Neural progenitor cell (in vitro differentiated cells): ENCODE results near the gene CUEDC2. TPM values are rescaled to one million over a fixed set of nuclear protein-coding genes. Genes with fewer than 3 reads are reported as not detected.
A peak's percentile ranks its signal among the peaks of the same experiment; 100 is the strongest.

Experiments
- DNase-seq: peaks from one replicate; pipeline ENCODE4 v3.0.0-alpha.2; 2016; ENCODE audit warnings: low spot score
- H2AFZ ChIP-seq: fragments of 200-600 bp; sonication (generic); replicated peaks from 2 replicates; pipeline ENCODE4 v1.6.1; 2016; ENCODE audit warnings: antibody characterized with exemption
- H3F3A ChIP-seq: fragments of 200-600 bp; sonication (generic); 2 replicates; pipeline ENCODE4 v1.6.1; 2016; ENCODE audit warnings: antibody characterized with exemption, low read depth
- H3K27ac ChIP-seq: fragments of 200-600 bp; sonication (generic); 2 replicates; pipeline ENCODE4 v1.5.1; 2016; ENCODE audit warnings: mild to moderate bottlenecking
- H3K27me3 ChIP-seq: fragments of 200-600 bp; sonication (generic); 2 replicates; pipeline ENCODE4 v1.6.1; 2016; ENCODE audit warnings: mild to moderate bottlenecking, moderate library complexity
- H3K36me3 ChIP-seq: fragments of 200-600 bp; sonication (generic); 2 replicates; pipeline ENCODE4 v1.5.1; 2016
- H3K4me1 ChIP-seq: fragments of 200-600 bp; sonication (generic); 2 replicates; pipeline ENCODE4 v1.6.1; 2016; ENCODE audit warnings: mixed run types
- H3K4me2 ChIP-seq: fragments of 200-600 bp; sonication (generic); 2 replicates; pipeline ENCODE4 v1.6.1; 2016
- H3K4me3 ChIP-seq: fragments of 200-600 bp; sonication (generic); 2 replicates; pipeline ENCODE4 v1.5.1; 2016
- H3K79me2 ChIP-seq: fragments of 200-600 bp; sonication (generic); 2 replicates; pipeline ENCODE4 v1.6.1; 2016; ENCODE audit warnings: low read depth
- H3K9ac ChIP-seq: fragments of 200-600 bp; sonication (generic); 2 replicates; pipeline ENCODE4 v1.6.1; 2016
- H3K9me3 ChIP-seq: fragments of 200-600 bp; sonication (generic); 2 replicates; pipeline ENCODE4 v1.5.1; 2016; ENCODE audit warnings: low read depth
- H4K20me1 ChIP-seq: fragments of 200-600 bp; sonication (generic); 2 replicates; pipeline ENCODE4 v1.6.1; 2016; ENCODE audit warnings: low read depth
- H3K27ac Mint-ChIP-seq: 3 replicates; pipeline ENCODE4 v1.8.0; 2021; ENCODE audit warnings: mixed read lengths
- H3K27me3 Mint-ChIP-seq: 2 replicates; pipeline ENCODE4 v1.8.0; 2022; ENCODE audit warnings: low read depth, mild to moderate bottlenecking, inconsistent platforms, moderate library complexity, mixed read lengths; ENCODE audit not compliant: insufficient read depth
- H3K36me3 Mint-ChIP-seq: 3 replicates; pipeline ENCODE4 v1.8.0; 2021; ENCODE audit warnings: mixed read lengths
- H3K4me1 Mint-ChIP-seq: 3 replicates; pipeline ENCODE4 v1.8.0; 2021; ENCODE audit warnings: mixed read lengths
- H3K4me3 Mint-ChIP-seq: 3 replicates; pipeline ENCODE4 v1.8.0; 2021; ENCODE audit warnings: mild to moderate bottlenecking, moderate library complexity, mixed read lengths
- H3K9me3 Mint-ChIP-seq: 3 replicates; pipeline ENCODE4 v1.8.0; 2020; ENCODE audit warnings: mixed read lengths
- EZH2 ChIP-seq: fragments of 200-600 bp; sonication (generic); IDR thresholded peaks from 2 replicates; pipeline ENCODE4 v1.6.1; 2017; ENCODE audit warnings: antibody characterized with exemption, mild to moderate bottlenecking, moderate library complexity
- EZH2phosphoT487 ChIP-seq: fragments of 200-600 bp; sonication (generic); IDR thresholded peaks from 2 replicates; pipeline ENCODE4 v1.6.1; 2017; ENCODE audit warnings: antibody characterized with exemption
- total RNA-seq: library from RNA; depleted of rRNA; stranded (reverse); fragments of >200 nt; gene quantifications from 2 replicates; pipeline ENCODE4 v1.2.3, GENCODE V29; 2015; ENCODE audit warnings: low replicate concordance
- TF ChIP-seq, protein P1 (sequence below): fragments of 200-600 bp; sonication (generic); IDR thresholded peaks from 2 replicates; pipeline ENCODE4 v1.5.1; 2017; ENCODE audit warnings: antibody characterized with exemption, mild to moderate bottlenecking

The CUEDC2 gene
- total RNA-seq, 1 donor from 2014 or later, result 64.0 TPM

DNA sequence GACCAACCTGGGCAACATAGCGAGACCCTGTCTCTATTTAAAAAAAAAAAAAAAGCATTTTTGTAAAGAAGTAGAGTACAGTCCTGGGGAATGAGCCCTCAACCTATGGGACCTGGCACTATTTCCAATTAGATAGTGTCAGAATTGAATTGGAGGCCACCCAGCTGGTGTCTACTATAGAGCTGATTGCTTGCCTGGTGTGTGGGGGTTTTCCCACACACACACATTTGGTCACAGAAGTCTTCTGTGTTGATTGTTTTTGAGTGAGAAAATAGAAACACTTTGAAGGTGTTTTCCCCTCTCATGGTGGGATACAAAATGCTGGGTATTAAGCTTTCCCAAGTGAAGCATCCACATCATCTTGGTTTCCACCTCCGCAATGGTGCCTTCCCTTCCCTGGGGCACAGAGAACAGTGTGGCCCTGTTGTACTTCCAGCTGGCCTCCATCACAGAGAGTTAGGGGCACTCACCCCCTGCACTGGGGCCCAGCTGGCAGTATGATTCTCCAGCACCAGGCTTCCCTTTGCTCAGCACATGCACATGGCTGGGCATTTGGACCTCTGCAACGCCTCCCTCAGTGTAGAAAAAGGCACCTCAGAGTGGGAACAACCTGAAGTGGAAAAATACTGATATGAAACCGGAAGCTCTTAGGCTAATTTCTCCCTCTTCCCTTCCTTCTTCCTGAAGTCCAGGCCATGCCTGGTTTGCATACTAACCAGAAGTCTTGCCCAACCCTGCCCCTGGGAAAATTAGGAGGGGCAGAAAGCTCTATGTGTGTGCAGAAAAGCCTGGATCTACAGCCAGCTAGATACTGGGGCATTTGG is 47.6 kb downstream of the CUEDC2 start:
- H4K20me1 ChIP-seq, result peaks cover 3% of the 10 kb centered on the region
- no peaks in the 10 kb centered on the region for H3K4me1 ChIP-seq
- Mint-ChIP-seq H3K9me3 (no peaks in the 10 kb centered on the region), H3K36me3 (peaks cover 15% of the 10 kb centered on the region), H3K4me3 (no peak overlapping the region), H3K27ac (no peak overlapping the region), H3K27me3 (peaks cover 3% of the 10 kb centered on the region), H3K4me1 (peaks cover 3% of the 10 kb centered on the region)
- no peak overlapping the region for H3K9ac ChIP-seq
- no peaks in the 10 kb centered on the region for H3K36me3 ChIP-seq
- H3K9me3 ChIP-seq, result no peaks in the 10 kb centered on the region
- peaks cover 8% of the 10 kb centered on the region for H3F3A ChIP-seq
- no peaks in the 10 kb centered on the region for H3K79me2 ChIP-seq
- TF ChIP-seq EZH2phosphoT487 (no peak), EZH2 (no peak)
- TF ChIP-seq, protein P1, sequence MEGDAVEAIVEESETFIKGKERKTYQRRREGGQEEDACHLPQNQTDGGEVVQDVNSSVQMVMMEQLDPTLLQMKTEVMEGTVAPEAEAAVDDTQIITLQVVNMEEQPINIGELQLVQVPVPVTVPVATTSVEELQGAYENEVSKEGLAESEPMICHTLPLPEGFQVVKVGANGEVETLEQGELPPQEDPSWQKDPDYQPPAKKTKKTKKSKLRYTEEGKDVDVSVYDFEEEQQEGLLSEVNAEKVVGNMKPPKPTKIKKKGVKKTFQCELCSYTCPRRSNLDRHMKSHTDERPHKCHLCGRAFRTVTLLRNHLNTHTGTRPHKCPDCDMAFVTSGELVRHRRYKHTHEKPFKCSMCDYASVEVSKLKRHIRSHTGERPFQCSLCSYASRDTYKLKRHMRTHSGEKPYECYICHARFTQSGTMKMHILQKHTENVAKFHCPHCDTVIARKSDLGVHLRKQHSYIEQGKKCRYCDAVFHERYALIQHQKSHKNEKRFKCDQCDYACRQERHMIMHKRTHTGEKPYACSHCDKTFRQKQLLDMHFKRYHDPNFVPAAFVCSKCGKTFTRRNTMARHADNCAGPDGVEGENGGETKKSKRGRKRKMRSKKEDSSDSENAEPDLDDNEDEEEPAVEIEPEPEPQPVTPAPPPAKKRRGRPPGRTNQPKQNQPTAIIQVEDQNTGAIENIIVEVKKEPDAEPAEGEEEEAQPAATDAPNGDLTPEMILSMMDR, result no peak
- H3K4me3 ChIP-seq, result no peak overlapping the region
- no peak for DNase-seq
- H2AFZ ChIP-seq, result no peak overlapping the region
- no peak overlapping the region for H3K4me2 ChIP-seq
- no peak overlapping the region for H3K27ac ChIP-seq
- H3K27me3 ChIP-seq, result peaks cover 51% of the 10 kb centered on the region

DNA sequence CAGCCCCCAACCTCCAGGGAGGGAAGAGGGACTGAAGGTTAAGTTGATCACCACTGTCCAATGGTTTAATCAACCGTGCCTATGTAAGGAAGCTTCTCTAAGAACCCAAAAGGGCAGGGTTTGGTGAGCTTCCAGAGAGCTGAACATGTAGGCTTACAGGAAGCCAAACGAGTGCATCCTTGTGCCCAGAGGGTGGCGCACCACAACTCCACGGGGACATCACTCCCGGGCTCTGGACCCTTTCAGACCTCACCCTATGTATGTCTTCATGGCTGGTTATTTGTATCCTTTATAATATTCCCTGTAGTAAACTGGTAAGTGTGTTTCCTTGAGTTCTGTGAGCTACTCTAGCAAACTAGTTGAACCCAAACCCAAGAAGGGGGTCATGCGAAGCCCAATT is 48.3 kb downstream of the CUEDC2 start:
- H3K4me2 ChIP-seq, result no peak overlapping the region
- H3K4me1 Mint-ChIP-seq, result peaks cover 3% of the 10 kb centered on the region
- TF ChIP-seq EZH2phosphoT487 (no peak), EZH2 (no peak)
- TF ChIP-seq, protein P1, result peak; percentile 67
- H3K79me2 ChIP-seq, result no peaks in the 10 kb centered on the region
- H3K36me3 ChIP-seq, result no peaks in the 10 kb centered on the region
- peaks cover 2% of the 10 kb centered on the region for H3K27me3 Mint-ChIP-seq
- no peak overlapping the region for H3K4me3 ChIP-seq
- peaks cover 8% of the 10 kb centered on the region for H3F3A ChIP-seq
- no peaks in the 10 kb centered on the region for H3K9me3 ChIP-seq
- H3K36me3 Mint-ChIP-seq, result peaks cover 18% of the 10 kb centered on the region
- peaks cover 3% of the 10 kb centered on the region for H4K20me1 ChIP-seq
- no peak overlapping the region for H3K4me3 Mint-ChIP-seq
- no peak overlapping the region for H3K27ac Mint-ChIP-seq
- H3K4me1 ChIP-seq, result no peaks in the 10 kb centered on the region
- H2AFZ ChIP-seq, result no peak overlapping the region
- peaks cover 44% of the 10 kb centered on the region for H3K27me3 ChIP-seq
- peak; percentile 70 for DNase-seq
- no peaks in the 10 kb centered on the region for H3K9me3 Mint-ChIP-seq
- no peak overlapping the region for H3K9ac ChIP-seq
- H3K27ac ChIP-seq, result no peak overlapping the region

DNA sequence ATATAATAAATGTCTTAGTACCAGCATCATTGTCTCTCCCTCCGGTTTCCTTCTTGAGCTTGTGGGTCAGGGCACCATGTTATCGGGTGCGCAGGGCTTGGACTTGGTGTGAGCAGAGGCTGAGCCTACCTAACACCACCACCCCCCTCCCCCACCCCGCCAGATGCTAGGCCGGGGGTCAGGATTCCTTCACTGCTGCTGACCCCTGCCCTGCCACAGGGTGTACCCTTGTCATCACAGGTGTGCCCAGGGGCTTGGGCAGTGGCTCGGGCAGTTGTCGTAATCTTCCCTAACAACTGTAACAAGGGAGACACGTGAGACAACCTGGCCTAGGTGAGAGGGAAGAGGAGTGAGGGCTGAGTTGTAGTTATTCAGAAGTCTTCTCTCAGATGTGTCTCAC is 49.5 kb downstream of the CUEDC2 start:
- H2AFZ ChIP-seq, result no peak overlapping the region

More for the DNA sequence above, 49.5 kb downstream of the CUEDC2 start:
- no peaks in the 10 kb centered on the region for H3K4me1 ChIP-seq
- DNase-seq, result no peak
- no peak overlapping the region for H3K9ac ChIP-seq
- no peak overlapping the region for H3K4me2 ChIP-seq
- no peaks in the 10 kb centered on the region for H4K20me1 ChIP-seq
- H3K36me3 ChIP-seq, result no peaks in the 10 kb centered on the region
- peaks cover 4% of the 10 kb centered on the region for H3F3A ChIP-seq
- no peak overlapping the region for H3K4me3 ChIP-seq
- H3K27me3 Mint-ChIP-seq, result peaks cover 2% of the 10 kb centered on the region
- TF ChIP-seq EZH2phosphoT487 (no peak), EZH2 (no peak)
- TF ChIP-seq, protein P1, result no peak
- no peak overlapping the region for H3K27ac Mint-ChIP-seq
- H3K9me3 ChIP-seq, result no peaks in the 10 kb centered on the region
- peaks cover 20% of the 10 kb centered on the region for H3K36me3 Mint-ChIP-seq
- no peaks in the 10 kb centered on the region for H3K79me2 ChIP-seq
- no peaks in the 10 kb centered on the region for H3K4me1 Mint-ChIP-seq
- H3K9me3 Mint-ChIP-seq, result no peaks in the 10 kb centered on the region
- H3K4me3 Mint-ChIP-seq, result no peak overlapping the region
- H3K27me3 ChIP-seq, result peaks cover 35% of the 10 kb centered on the region
- no peak overlapping the region for H3K27ac ChIP-seq
